Measurements from ENCODE around the gene SLC7A6.

- no peak for TF ChIP-seq CTCF (IDR thresholded peaks at IDR 0.05)
- no peak for TF ChIP-seq MAZ (IDR thresholded peaks at IDR 0.05; ENCODE audit: borderline replicate concordance, low read depth, low read length)
- TF ChIP-seq RFX5 (IDR thresholded peaks at IDR 0.05): no peak
- no peak for TF ChIP-seq ZFP36 (IDR thresholded peaks at IDR 0.05; ENCODE audit: borderline replicate concordance, partially characterized antibody)
- no peak for TF ChIP-seq RAD21 (conservative IDR thresholded peaks at IDR 0.05 in 1 of 2, IDR thresholded peaks at IDR 0.05 in 1 of 2)
- no peak for TF ChIP-seq RARB (CRISPR knock-in tag; IDR thresholded peaks at IDR 0.05)
- no peak for TF ChIP-seq POLR2A (IDR thresholded peaks at IDR 0.05; ENCODE audit: low read length)
Observed at GRCh38 chr16:68283346-68283745, 19.0 kb downstream of the SLC7A6 start.
